Measurements from ENCODE around the gene SLC38A8.

SLC38A8 gene

GRCh38 chr16:83977056-83977815, 65.4 kb downstream of the SLC38A8 start:
- no peak for TF ChIP-seq ZBTB7A (IDR thresholded peaks at IDR 0.05; ENCODE audit: low read depth)
- no peak for TF ChIP-seq RAD21 (IDR thresholded peaks at IDR 0.05; ENCODE audit: low read depth)
- no peak for TF ChIP-seq FOXM1 (IDR thresholded peaks at IDR 0.05; ENCODE audit: borderline replicate concordance, low read depth)
- TF ChIP-seq, protein P1, sequence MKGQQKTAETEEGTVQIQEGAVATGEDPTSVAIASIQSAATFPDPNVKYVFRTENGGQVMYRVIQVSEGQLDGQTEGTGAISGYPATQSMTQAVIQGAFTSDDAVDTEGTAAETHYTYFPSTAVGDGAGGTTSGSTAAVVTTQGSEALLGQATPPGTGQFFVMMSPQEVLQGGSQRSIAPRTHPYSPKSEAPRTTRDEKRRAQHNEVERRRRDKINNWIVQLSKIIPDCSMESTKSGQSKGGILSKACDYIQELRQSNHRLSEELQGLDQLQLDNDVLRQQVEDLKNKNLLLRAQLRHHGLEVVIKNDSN (IDR thresholded peaks at IDR 0.05), result no peak
- no peak for TF ChIP-seq TAF1 (IDR thresholded peaks at IDR 0.05; ENCODE audit: low read depth)
- TF ChIP-seq CEBPB (IDR thresholded peaks at IDR 0.05), result no peak
- TF ChIP-seq NFIC (IDR thresholded peaks at IDR 0.05), result no peak
- no peak for TF ChIP-seq CREB1 (IDR thresholded peaks at IDR 0.05; ENCODE audit: low read depth)
- TF ChIP-seq MAX (IDR thresholded peaks at IDR 0.05), result no peak
- TF ChIP-seq YY1 (IDR thresholded peaks at IDR 0.05; ENCODE audit: low read depth), result no peak
- TF ChIP-seq EGR1 (IDR thresholded peaks at IDR 0.05), result no peak
- TF ChIP-seq, protein P2, sequence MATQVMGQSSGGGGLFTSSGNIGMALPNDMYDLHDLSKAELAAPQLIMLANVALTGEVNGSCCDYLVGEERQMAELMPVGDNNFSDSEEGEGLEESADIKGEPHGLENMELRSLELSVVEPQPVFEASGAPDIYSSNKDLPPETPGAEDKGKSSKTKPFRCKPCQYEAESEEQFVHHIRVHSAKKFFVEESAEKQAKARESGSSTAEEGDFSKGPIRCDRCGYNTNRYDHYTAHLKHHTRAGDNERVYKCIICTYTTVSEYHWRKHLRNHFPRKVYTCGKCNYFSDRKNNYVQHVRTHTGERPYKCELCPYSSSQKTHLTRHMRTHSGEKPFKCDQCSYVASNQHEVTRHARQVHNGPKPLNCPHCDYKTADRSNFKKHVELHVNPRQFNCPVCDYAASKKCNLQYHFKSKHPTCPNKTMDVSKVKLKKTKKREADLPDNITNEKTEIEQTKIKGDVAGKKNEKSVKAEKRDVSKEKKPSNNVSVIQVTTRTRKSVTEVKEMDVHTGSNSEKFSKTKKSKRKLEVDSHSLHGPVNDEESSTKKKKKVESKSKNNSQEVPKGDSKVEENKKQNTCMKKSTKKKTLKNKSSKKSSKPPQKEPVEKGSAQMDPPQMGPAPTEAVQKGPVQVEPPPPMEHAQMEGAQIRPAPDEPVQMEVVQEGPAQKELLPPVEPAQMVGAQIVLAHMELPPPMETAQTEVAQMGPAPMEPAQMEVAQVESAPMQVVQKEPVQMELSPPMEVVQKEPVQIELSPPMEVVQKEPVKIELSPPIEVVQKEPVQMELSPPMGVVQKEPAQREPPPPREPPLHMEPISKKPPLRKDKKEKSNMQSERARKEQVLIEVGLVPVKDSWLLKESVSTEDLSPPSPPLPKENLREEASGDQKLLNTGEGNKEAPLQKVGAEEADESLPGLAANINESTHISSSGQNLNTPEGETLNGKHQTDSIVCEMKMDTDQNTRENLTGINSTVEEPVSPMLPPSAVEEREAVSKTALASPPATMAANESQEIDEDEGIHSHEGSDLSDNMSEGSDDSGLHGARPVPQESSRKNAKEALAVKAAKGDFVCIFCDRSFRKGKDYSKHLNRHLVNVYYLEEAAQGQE (IDR thresholded peaks at IDR 0.05; ENCODE audit: low read depth), result no peak
- no peak for TF ChIP-seq TCF12 (IDR thresholded peaks at IDR 0.05; ENCODE audit: low read depth)
- TF ChIP-seq EP300 (IDR thresholded peaks at IDR 0.05; ENCODE audit: borderline replicate concordance), result no peak
- no peak for TF ChIP-seq TEAD4 (IDR thresholded peaks at IDR 0.05)

GRCh38 chr16:83975590-83976260, 66.9 kb downstream of the SLC38A8 start:
- TF ChIP-seq EP300 (IDR thresholded peaks at IDR 0.05; ENCODE audit: borderline replicate concordance), result no peak
- TF ChIP-seq, protein P2 (IDR thresholded peaks at IDR 0.05; ENCODE audit: low read depth), result no peak

GRCh38 chr16:83974475-83974874, 68.1 kb downstream of the SLC38A8 start:
- no peak for TF ChIP-seq TEAD4 (IDR thresholded peaks at IDR 0.05)
- no peak for TF ChIP-seq CREB1 (IDR thresholded peaks at IDR 0.05; ENCODE audit: low read depth)
- TF ChIP-seq TCF12 (IDR thresholded peaks at IDR 0.05; ENCODE audit: low read depth), result no peak
- no peak for TF ChIP-seq TAF1 (IDR thresholded peaks at IDR 0.05; ENCODE audit: low read depth)
- TF ChIP-seq, protein P1 (IDR thresholded peaks at IDR 0.05), result no peak
- TF ChIP-seq, protein P2 (IDR thresholded peaks at IDR 0.05; ENCODE audit: low read depth), result no peak
- TF ChIP-seq RAD21 (IDR thresholded peaks at IDR 0.05; ENCODE audit: low read depth), result no peak
- no peak for TF ChIP-seq EGR1 (IDR thresholded peaks at IDR 0.05)
- no peak for TF ChIP-seq CEBPB (IDR thresholded peaks at IDR 0.05)
- TF ChIP-seq EP300 (IDR thresholded peaks at IDR 0.05; ENCODE audit: borderline replicate concordance), result no peak
- TF ChIP-seq YY1 (IDR thresholded peaks at IDR 0.05; ENCODE audit: low read depth), result no peak
- no peak for TF ChIP-seq FOXM1 (IDR thresholded peaks at IDR 0.05; ENCODE audit: borderline replicate concordance, low read depth)
- TF ChIP-seq NFIC (IDR thresholded peaks at IDR 0.05), result no peak
- no peak for TF ChIP-seq ZBTB7A (IDR thresholded peaks at IDR 0.05; ENCODE audit: low read depth)
- no peak for TF ChIP-seq MAX (IDR thresholded peaks at IDR 0.05)
